GM18520 (cell line): ENCODE measurements around the gene C11orf24.
"Not testable (repeated sequence)": the region's sequence is repeated elsewhere in the genome, so short reads cannot be mapped to it uniquely, and the experiment has no call there.

Experiments used
- ATAC-seq: cut with Tn5 transposase; IDR thresholded peaks from one replicate; pipeline ENCODE4 v1.9.1; 2021; ENCODE audit not compliant: unreplicated experiment

Gene C11orf24

GRCh38 chr11:68299517-68299879 is 27.7 kb upstream of the C11orf24 start:
- ATAC-seq, result not testable (repeated sequence)

DNA sequence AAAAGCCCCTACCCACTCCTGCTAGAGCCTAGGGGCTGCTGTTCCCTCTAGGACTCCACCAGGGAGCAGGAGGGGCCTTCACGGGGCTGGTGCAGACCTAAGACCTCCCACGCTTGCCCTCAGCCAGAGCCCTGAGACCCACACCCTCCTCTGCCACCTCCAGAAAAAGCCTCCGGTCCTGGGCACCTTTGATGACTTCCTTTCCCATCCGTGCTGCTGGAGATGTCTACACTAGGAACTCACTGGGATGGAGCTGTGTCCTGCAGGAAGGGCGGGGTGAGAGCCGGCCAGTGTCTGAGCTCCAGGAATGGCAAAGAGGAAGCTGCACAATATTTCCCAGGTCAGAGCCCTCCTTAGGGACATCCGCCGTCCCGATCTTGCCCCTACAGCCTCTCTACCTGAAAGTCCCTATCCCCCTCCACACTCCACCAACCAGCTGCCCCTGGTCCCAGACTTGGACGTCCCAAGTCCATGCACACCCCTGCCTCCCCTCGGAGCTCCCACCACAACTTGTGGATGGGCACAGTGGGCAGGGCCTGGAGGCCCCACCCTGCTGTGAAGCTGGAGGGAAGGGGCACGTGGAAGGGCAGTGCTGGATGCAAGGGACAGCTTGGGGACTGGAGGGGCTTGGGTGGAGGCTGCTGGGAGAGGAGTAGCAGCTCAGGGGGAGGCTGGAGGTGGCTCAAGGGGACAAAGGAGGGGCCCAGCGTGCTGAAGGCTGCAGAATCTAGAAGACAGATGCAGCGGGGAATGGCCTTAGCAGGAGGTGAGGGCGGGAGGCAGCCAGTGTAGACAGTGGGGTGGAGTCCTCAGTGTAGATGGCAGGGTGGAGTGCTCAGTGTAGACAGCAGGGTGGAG is 27.1 kb upstream of the C11orf24 start:
- ATAC-seq, result no peak

DNA sequence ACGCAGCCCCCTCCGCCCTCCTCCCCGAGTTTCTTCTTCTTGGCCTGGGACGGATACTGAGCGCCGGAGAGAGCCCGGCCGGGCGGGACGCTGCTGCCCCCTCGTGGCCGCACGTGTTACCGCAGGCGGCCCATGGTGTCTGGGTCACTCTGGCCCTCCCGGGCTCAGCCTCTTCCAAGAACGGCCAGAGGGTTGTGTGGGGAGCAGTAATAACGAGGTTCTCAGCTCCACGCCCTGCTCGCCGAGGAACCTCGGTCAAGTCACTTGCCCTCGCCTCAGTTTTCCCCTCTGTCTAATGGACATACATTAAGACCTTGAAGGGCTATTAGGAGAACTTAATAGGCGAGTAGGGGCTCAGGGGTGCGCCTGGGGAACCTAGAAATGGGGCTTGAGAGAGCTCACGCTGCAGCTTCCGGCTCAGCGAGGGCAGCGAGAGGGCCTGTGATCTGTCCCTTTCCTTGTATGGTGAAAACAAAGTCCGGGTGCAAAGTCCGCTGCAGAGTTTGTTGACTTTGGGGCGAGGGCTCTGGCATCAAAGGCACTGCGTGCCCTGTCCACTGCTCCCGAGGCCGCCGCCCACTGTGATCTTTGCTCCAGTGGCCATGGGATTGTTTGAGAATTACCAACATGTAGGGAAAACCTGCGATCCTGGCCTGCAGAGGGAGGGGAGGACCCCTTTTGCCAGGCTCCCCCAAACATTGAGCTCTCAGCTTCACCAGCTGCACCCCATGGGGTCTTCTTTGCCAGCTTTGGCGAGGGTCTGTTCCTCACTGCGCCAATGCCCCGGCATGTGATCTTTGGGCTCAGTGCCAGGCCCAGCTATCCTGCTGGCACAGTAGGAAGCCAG is 26.3 kb upstream of the C11orf24 start:
- ATAC-seq, result no peak

DNA sequence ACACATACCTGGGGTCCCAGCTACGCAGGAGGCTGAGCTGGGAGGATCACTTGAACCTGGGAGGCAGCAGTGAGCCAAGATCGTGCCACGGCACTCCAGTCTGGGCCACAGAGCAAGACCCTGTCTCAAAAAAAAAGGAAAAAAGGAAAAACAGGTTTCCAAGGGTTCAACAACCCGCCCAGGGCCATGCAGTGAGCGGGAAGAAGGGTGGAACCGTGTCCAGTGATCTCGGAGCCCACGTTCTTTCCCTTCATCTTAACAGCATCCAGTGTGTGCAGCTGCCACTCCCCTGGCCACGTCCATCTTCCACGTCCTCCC is 25.7 kb upstream of the C11orf24 start:
- no peak for ATAC-seq

DNA sequence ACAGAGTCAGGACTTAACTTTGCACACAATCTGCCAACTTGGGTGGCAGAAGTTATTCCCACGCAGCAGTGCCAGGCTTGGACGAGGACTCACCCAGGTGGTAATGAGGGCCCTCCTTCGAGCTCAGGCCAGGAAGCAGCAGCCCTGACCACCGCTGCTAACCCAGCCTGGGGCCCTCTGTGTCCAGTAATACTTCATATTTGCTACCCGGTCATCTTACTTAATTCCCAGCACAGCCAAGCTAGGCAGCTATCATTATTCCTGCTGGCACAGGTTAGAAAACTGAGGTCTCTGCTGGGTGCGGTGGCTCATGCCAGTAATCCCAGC is 25.2 kb upstream of the C11orf24 start:
- no peak for ATAC-seq

DNA sequence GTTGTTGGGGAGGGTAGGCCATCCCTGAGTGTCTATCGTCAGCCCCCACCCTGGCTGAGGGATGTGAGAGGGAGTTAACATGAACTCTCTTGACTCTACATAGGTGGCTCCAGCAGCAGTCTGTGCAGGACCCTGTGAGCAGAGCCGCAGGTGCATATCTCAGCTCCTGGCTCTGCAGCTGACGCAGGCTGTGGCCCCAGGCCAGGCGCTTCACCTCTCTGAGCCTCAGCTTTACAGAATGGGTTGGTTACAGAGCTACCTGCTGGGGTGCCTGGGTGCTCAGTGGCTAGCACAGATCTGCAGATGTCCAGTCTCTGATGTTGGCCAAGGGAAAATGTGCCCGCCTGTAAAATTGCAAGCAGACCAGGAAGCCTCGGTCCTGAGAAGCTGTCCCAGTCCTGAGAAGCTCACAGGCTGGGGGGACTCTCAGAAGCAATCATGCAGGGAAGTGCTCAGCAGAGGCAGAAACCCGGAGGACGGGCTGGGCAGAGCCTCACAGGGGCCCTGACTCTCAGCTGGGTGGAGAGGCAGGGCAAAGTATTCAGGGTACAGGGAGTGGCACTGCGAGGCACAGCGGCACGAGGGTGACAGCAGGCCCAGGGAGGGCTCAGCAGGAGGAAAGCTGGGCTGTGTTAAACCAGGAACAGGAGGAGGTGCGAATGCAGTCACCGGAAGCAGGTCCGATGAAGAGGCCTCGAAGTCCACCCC is 24.7 kb upstream of the C11orf24 start:
- no peak for ATAC-seq

GRCh38 chr11:68295940-68296339 is 24.2 kb upstream of the C11orf24 start:
- no peak for ATAC-seq

- ATAC-seq, result no peak
Observed at GRCh38 chr11:68295271-68295670, 23.5 kb upstream of the C11orf24 start.

DNA sequence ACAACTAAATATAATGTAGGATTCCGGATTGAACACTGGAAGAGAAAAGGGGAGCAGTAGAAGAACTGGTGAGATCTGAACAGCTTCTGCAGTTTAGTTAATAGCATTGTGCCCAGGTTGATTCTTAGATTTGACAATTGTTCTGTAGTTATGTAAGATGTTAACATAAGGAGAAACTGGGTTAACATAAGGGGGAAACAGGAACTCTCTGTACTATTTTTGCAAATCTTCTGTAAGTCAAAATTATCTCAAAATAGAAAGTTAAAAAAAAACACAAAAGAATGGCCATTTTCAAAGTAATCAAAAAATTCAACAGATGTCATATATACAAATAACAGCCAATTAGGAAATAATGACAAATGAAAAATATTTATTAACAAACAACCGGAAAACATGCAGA is 21.9 kb upstream of the C11orf24 start:
- ATAC-seq, result no peak

- ATAC-seq, result no peak
Observed at GRCh38 chr11:68289456-68289855, 17.7 kb upstream of the C11orf24 start.

DNA sequence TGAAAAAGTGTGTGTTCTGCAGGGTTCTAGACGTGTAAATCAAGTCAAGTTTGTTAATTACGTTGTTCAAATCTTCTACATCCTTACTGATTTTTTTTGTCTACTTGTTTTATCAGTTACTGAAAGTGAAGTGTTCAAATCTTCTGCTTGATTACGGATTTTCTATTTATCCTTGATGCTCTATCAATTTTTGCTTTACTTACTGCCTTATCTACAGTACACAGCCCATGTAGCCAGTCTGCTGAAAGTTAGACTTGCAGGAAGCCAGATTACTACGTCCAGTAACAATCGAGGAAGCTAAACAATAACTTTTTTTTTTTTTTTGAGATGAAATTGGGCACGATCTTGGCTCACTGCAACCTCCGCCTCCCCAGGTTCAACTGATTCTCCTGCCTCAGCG is 15.6 kb upstream of the C11orf24 start:
- ATAC-seq, result no peak

DNA sequence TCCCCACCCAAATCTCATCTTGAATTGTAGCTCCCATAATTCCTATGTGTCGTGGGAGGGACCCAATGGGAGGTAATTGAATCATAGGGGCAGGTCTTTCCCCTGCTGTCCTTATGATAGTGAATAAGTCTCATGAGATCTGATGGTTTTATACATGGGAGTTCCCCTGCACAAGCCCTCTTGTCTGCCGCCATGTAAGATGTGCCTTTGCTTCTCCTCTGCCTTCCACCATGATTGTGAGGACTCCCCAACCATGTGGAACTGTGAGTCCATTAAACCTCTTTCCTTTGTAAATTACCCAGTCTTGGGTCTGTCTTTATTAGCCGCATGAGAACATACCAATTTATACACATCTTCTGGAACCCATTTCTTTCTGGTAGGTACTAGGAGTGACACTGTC is 12.8 kb upstream of the C11orf24 start:
- not testable (repeated sequence) for ATAC-seq

DNA sequence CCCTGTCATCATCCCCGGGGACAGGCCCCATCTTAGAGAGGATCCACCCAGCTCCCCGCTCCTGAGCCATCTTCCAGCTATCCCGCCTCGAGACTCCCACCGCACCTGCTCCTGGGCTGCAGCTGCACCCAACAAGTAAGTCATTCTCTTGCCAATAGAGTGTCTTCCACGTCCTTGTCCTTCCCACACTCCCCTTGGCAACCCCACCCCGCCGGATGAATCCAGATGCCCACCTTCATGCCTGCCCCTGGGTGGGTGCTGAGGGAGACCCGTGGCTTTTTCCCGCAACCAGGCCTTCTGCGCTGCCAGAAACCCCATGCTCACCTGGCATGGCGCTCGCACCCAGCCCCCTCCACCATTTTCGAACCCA is 11.1 kb upstream of the C11orf24 start:
- no peak for ATAC-seq

GRCh38 chr11:68282141-68282860 is 10.5 kb upstream of the C11orf24 start:
- no peak for ATAC-seq

DNA sequence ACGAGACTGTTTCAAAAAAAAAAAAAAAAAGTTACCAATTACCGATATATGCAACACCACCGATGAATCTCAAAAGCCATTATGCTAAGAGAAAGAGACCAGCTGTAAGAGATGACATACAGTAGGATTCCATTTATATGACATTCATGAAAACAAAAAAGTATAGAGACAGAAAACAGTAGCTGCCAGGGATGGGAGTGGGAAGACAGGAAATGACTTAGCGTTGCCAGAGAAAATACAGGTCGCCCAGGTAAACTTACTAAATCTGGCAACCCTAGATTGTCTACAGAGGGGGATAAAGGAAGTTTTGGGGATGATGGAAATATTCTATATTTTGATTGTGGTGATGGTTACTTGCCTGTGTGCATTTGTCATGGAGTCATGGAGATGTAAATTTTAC is 7.9 kb upstream of the C11orf24 start:
- ATAC-seq, result no peak

GRCh38 chr11:68276861-68277260 is 5.1 kb upstream of the C11orf24 start:
- no peak for ATAC-seq

GRCh38 chr11:68275721-68276507 is 4.1 kb upstream of the C11orf24 start:
- ATAC-seq, result no peak

- ATAC-seq, result no peak
Observed at GRCh38 chr11:68274306-68274705, 2.5 kb upstream of the C11orf24 start.

GRCh38 chr11:68273026-68273738 is 1.4 kb upstream of the C11orf24 start:
- no peak for ATAC-seq
